Suppressor macrophage treated with lipopolysaccharide for 4 hours (primary cell): ENCODE results near the gene RAD51B.

ENCODE experiments used
- DNase-seq: peaks from one replicate; pipeline ENCODE4 v3.0.0-alpha.2; 2020

Gene RAD51B

DNA sequence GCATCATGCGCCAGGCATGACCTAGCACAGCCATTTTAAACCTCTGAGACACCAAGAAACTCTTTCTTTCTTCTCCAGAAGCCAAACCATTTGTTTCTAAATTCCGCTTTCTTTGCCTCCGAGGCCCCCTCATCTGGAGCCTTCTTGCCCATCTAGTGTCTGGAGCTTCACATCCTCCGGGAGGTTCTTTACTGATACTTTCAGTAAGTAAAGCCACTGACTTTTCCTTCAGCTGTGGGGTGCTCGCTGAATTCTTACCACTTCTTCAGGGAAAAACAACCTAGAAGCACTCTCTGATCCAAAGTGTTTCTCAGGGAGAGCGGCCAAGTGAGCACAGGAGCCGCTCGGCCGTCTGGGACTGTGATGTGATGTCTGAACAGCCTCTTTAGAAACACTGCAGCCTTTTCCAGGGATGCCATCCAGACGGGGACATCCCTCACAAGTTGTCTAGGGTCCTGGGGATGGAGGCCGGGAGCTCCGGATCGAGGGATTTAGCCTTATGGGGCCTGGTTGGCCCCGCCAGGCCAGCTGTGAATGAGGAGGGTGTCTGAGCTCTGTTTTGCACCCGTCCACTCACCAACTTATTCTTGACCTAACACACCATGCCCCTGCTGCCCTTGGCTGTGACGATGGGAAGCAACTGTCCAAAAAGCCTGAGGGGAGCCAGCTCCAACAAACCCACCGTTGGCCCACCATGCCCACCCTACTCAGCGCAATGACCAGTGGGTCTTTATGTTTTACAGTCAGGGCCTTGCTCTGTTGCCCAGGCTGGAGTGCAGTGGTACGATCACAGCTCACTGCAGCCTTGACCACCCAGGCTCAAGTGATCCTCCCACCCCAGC, 812.7 kb downstream of the RAD51B start:
- no peak for DNase-seq

DNA sequence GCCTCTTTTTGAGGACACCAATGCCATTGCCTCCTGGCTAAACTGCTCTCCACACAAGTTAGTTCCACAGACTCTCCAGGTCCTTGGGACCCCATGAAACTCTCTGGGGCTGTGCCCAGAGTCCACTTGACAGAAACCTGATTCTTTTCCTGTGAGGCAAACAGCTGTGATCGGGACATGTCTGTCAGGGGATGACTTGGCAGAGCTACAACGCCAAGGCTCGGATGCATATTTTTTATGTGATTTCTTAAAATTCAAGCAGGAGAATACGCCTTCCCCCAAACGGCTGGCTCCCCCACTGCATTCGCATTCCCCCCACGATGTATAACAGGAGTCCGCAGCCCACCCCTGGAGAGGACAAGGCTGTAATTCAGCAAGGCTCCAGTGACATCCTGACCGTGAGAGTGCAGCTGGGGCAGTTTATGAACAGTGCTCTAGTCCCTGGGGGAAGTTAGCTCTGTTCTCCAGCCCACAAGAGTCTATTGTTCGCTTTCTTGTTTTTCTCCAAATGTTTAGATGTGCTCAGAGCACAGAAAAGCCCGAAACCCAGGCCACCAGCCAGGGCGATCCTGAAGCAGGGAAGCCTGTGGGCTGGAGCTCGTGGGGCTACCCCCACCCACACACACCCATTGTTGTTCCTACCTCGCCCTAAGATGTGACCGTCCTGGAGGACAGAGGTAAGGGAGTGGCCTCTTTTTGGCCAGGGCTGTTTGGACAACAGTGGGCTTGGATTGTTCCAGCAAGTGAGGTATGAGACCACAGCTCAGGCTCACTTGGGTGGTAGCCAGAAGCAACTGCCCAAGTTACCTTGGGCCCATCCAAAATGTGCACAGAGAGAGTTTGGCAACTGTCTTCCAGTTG, 813.8 kb downstream of the RAD51B start:
- DNase-seq = no peak

DNA sequence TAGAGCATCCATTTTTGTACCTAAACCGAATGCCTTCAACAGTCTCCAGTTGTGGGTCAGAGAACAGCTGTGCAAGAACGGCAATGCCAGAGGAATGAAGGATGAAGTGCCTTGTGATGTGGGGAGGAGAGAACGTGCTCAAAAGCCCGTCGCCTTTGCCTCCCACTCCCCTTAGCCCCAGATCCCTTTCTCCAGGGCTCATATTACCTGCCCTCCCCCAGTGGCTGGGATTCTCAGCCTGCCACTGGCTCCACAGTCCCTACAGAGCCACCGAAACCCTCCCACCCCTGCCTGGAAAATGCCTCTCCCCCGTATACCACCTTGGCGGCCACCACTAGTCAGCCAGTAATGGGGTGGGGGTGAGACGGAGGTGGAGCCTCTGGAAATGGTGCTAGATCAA, 814.8 kb downstream of the RAD51B start:
- DNase-seq = no peak

DNA sequence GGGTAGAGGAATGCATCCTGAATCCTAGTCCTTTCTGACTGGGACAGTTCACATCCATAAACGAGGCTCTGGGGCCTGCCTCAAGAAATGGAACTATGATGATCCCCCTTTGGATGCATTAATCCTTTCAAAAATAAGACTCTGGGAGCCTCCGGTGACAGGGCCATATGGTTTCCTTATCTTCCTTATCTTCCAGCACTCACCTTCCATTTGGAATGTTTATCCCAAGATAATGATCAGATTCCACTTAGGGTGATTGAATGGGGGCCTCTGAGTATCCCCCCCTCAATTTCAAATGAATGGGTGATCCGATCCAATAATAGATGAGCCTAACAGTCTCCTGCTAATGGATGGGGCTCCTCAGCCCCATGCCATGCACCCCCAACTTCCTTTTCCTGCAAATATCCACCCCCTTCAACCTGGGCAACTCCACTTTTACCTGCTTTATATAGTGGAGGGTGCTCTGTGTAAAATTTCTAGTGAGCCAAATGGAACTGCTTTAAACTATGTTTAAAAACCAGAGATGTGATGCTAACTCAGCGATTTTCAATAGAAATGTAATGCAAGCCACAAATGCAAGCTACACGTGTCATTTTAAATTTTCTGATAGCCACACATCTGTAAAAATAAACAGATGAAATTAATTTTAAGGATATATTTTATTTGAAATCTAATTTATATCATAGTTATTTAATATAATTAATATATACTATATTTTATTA, 815.5 kb downstream of the RAD51B start:
- DNase-seq = no peak

DNA sequence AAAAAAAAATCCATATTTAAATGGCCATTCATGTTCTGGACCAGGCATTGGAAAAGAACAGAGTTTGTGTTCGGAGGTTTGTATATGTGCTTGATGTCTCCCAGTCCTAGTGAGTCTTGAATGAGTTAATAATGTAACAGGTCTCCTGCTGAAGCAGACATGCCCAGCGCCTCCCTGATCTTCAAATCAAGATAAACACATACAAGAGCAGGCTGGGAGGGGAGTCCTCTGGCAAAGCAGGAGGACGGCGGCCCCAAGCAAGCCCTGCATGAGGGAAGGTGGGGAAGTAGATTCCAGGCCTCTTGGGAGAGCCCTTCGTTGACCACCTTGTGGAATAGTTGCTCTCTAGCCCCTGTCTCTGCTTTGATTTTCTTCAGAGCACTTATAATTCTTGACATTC, 817.0 kb downstream of the RAD51B start:
- no peak for DNase-seq

DNA sequence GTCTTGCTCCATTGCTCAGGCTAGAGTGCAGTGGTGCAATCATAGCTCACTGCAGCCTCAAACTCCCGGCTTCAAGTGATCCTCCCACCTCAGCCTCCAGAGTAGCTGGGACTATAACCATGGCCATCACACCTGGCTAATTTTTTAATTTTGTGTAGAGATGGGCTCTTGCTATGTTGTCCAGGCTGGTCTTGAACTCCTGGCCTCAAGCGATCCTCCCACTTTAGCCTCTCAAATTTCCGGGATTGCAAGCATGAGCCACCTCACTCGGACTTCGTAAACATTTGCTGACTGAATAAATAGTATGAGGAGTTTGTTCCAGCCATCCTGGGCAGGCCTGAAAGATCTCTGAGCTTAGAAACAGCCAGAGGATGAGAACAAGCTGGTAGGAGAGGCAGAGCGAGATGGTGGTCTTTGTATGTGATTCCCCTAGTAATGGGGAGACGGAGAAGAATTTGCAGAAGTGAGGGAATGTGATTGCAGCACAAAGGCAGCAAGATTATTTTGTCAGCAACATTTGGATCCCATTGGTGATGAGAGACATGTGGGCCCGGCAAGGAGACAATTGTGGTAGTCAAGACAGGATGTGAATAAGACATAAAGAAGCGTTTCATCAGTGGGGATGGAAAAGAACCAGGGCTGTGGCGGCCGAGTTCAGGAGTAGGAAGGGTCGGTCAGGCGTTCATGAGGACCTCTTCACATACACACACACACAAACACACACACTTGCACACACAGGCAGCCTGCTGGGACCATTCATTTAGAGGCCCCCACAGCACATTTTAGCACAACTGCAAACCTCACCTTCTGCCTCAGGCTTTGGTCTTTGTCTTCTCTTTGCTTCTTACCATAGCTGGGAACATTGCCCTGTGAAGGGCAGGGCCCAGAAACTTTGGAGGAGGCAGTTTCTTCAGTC, 817.8 kb downstream of the RAD51B start:
- DNase-seq = peak; percentile 68

DNA sequence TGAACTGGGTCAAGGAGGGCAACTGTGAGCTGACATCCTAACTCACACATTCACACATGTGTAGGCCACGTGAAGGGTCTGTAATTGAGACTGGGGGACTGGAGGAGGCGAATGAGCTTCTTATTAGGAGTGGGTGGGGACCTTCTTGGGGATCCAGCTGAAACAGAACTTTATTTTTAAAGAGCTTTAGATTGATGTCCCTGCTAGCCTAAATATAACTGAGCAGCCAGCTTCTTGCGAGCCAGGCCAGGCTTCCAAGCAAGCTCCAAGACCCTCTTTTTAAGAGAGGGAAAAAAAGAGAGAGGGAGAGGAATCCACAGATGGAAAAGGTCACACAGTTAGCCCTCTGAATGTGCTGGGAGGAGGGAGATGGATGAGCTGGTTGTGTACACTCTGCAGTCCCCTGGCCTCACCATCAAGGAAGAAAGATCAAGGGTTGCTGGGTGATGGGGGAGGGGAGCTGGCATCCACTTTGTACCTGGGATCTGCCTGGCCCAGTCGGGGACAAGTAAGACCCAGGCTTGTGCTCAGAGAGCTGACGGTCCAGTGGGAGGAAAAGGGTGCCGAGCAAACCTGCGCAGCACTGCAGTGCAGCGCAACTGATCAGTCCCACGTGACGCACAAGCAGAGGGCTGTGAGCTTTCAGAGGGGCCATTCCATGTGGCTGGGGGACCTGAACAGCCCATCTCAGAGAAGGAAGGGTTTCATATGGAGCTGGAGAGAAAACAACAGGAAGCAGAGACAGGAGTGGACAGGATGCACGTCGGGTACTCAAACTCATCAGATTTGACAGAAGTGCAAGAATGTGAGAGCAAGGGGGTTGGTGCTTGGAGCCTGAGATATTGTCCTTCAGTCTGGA, 818.8 kb downstream of the RAD51B start:
- DNase-seq = no peak

DNA sequence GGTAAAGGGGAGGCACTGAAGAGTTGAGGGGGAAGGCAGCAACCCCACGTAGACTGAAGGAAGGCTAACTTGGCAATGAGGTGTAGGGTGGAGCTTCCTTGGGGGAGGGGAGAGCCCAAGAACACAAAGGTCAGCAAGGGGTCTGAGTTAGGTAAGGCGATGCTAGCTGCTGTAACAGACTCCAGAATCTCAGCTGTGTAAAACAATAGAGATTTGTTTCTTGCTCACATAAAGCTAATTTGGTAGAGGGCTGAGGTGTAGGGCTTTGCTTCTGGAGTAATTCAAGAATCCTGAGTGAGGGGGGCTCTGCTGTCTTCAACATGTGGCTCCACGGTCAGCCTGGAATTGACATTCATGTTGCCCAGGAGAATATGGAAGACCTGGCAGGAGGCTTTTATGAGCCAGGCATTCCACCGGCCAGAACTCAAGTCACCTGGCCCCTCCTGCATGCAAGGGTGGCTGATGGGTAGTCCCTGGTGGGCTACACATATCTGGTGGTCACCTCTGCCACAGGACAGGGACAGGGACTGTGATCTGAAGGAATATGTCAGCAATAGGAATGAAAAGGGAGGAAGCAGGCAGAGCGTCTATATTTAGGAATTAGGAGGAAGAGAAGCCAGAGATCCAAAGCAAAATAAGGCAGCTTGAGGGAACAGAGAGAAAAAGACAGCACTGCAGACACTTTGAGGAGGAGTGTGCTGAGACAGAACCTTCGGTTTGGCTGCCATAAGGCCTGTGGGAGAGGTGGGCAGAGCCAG, 819.6 kb downstream of the RAD51B start:
- no peak for DNase-seq

DNA sequence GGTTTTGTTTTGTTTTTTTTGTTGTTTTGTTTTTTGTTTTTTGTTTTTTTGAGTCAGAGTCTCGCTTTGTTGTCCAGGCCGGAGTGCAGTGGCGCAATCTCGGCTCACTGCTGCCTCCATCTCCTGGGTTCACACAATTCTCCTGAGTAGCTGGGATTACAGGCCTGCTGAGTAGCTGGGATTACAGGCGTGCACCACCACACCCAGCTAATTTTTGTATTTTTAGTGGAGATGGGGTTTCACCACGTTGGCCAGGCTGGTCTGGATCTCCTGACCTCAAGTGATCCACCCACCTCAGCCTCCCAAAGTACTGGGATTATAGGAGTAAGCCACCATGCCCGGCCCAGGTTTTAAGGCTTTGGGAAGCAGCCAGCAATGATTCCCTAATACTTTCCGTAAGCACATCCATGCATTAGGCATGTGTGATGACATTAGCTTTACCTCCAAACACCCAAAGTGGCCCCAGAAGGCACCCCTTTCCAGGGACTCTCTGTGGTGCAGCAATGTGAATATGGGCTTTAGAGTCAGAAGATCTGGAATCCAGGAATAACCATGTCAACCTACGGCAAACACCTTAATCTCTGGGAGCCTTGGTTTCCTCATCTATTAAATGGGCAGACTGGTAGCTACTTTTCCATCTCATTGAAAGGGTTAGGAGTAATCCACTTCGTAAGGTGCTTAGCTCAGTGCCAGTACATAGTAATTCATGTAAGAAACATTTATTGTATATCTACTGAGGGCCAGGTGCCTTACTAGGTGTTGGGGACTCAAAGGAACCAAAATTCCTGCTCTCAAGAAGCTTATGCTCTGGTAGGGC, 820.4 kb downstream of the RAD51B start:
- no peak for DNase-seq

DNA sequence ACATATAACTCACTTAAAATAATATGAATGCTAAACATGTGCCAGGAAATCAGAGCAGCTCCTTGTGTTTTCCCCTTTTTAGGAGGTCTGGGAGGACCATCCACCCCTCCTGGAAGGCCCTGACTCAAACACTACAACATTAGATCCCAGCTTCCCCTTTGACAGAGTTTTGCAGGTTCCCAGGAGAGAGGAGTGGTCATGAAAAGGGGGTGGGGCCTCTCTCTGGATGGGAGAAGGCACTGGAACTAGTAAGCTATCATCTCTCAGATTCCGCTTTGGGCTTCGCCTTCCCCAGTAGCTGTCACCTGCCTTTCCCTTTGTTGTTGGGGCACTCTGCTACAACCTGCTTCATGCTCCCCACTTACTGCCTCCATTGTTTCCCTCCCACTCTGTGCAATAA, 824.1 kb downstream of the RAD51B start:
- DNase-seq = no peak

DNA sequence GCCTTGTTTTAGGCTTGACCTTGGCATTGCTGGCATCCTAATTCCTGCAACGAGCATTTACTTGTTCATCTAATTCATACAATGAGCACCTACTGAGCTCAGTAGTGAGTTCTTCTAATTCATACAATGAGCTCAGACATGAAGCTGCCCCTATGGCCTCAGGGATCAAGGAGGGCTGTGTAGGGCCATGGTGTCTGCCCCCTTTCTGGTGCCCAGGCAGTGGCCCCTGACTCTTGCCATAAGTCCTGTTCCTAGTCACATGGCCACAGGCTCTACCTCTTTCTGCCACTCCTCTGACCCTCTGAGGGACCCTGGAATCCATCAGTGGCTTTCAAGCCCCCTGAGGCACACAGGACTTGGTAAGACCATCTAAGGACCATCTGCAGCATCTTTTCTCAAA, 824.5 kb downstream of the RAD51B start:
- DNase-seq = no peak

DNA sequence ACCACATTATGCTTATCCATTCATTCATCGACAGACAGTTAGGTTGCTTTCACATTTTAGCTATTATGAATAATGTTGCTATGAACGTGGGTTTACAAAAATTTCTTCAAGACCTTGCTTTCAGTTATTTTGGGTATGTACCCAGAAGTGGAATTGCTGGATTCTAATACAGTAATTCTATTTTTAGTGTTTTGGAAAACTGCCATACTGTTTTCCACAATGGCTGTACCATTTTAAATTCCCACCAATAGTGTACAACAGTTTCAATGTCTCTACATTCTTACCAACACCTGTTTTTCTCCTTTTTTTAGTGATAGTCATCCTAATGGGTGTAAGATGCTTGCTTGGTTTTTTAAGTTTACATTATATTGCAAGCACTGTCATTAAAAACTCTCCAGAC, 825.8 kb downstream of the RAD51B start:
- no peak for DNase-seq

DNA sequence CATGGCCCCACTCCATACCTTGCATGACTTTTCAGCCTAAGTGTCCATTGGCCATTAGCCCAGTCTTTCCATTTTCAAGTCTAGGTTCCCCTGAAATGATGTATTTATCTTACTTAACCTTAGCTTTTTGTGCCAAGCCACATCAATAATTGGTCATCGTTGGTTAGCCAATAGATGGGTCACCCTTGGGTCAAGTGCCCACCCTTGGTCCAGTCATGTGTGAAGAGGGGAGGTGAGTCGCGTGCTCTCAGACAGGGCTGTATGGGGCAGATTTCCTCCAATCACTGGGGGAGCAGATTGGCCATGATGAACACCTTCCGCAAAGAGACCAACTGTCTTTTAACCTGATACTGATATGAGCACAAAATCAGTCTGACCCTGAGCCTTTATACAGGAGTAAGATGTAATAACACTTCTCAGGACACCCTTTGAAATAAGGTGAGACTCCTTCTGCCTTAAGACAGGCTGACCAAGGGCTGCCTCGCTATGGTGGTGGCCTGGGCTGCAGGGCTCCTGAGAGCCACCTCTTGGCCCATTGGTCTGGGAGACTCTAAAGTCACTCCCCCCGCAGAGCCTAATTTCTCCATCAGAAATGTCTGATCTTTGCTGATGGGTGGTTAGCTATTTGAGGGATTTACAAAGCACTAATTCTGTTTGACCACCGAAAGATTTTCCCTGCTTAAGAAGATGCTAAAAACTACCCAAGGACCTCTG, 830.1 kb downstream of the RAD51B start:
- DNase-seq = no peak

DNA sequence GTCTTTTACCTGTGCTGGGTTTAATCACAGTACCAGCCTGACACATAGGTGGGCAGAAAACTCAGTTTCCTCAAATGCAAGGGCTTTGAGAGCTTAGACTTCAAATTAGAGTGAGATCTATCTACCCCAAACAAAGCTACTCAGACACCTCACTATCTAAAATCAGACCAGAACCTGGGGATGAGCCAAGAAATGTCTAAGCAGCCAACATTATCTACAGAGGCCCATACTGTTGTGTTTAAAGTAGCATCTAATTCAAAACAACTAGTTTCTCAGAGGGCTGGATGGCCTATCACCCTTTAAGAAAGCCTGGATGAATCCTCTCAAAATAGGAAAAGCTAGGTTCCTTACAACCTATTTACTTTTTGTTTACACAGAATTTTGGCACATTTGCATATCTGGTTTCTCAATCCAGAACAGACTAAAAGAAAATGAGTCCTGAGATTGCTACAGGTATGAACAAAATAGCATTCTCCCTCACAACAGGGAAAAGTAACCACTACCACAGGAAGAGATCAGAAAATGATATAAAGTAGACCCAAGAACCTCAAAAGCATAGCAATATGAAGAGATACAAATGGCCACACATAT, 830.9 kb downstream of the RAD51B start:
- no peak for DNase-seq

DNA sequence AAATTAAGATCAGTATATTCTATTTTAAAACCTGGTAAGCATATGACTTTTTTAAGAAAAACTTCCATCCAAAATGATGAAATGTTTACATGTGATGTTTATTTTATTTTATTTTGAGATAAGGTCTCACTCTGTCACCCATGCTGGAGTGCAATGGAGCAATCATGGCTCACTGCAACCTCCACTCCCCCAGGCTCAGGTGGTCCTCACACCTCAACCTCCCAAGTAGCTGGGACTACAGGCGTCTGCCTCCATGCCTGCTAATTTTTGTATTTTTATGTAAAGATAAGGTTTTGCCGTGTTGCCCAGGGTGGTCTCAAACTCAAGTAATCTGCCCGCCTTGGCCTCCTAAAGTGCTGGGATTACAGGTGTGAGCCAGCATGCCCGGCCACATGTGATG, 831.5 kb downstream of the RAD51B start:
- DNase-seq = no peak

DNA sequence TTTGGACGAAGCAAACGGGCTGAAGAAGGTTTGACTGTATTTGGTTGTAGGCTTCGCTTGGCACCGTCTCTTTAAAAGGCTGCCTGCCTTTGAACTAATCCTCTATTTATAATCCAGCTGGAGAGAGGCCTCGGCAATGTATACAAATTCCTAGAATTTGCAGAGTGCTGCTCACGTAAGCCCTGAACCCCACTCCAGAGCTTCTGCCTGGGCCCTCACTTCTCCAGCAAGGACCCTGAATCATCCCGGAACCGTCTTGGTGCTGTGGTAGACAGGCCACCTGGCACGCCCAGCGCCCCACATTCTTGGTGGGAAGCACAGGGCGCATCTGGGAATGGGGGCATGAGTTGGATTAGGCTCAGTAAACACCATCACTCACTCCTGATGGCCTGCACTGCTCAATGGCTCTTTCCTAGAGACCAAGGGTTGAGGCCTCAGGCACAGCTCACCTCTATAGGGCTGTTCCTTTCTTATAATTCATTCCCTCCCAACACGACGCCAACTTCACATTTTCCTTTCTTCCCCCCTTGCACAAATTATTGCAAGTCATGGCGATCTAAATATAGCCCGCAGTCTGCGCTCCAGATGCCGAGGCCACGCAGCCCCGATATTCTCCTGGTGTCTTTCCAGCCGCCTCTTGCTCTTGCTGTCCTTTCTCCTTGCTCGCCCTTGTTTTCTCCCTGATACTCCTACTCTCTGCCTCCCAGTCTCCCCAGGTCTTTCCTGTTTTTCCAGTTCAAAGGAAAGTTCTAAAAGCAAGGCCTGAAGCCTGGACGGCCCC, 832.3 kb downstream of the RAD51B start:
- DNase-seq = no peak

DNA sequence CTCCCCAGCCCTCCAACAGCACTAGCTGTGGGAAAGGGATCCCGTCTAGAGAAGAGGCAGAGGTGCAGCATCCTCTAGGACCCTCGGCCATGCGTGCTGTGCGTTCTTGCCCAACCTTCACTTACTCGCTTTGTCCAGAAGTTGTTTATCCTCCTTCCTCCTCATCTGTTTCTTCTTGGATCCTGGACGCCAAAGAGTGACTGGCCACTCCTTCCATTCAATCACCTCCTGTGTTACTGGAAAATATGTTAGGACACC, 832.8 kb downstream of the RAD51B start:
- no peak for DNase-seq

DNA sequence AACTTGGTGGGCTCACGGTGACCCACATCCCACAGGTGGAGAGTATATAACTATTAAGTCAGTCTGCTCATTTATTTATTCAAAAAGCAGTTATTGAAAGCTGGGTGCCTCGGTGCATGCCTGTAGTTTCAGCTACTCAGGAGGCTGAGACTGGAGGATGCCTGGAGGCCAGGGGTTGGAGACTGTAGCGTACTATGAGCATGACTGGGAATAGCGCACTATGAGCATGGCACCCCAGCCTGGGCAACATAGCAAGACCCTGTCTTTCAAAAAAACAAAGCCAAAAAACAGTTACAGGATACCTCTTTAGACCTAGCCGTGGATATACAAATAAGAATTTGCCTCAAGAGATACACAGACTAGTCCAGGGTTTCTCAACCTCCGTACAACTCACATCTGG, 833.5 kb downstream of the RAD51B start:
- no peak for DNase-seq
